HepG2 (cell line): ENCODE data around the gene RSAD1. TPM values are rescaled to one million over a fixed set of nuclear protein-coding genes. Genes with fewer than 3 reads are reported as not detected.

Source experiments
- DZIP1 ChIP-seq: sonication (generic); formaldehyde crosslinking; IDR thresholded peaks from 2 replicates; pipeline ENCODE4 v1.5.0; 2020; ENCODE audit warnings: mild to moderate bottlenecking, missing genetic modification reagents
- EHMT2 ChIP-seq: fragments of 200-600 bp; sonication (generic); IDR thresholded peaks from 2 replicates; pipeline ENCODE4 v1.7.0; 2017; ENCODE audit warnings: antibody characterized with exemption, low read depth, low read length, borderline replicate concordance
- HNF1A ChIP-seq, 2 experiments: sonication (generic) in 1 of 2; formaldehyde crosslinking in 1 of 2; IDR thresholded peaks; 2 replicates each; pipeline versions ENCODE4 v1.4.0 to v1.6.1; 2016 to 2020; ENCODE audit warnings: borderline replicate concordance in 1 of 2, low read depth in 1 of 2, mild to moderate bottlenecking in 1 of 2, missing genetic modification reagents in 1 of 2
- HNF1B ChIP-seq: sonication (generic); formaldehyde crosslinking; IDR thresholded peaks from 2 replicates; pipeline ENCODE4 v1.5.1; 2020; ENCODE audit warnings: mild to moderate bottlenecking, moderate library complexity, missing genetic modification reagents
- POLR2G ChIP-seq: fragments of 200-400 bp; formaldehyde crosslinking; IDR thresholded peaks from 2 replicates; pipeline ENCODE4 v1.6.1; 2018; ENCODE audit warnings: mild to moderate bottlenecking, low read depth, low read length, moderate library complexity
- SNAPC2 ChIP-seq: sonication (generic); formaldehyde crosslinking; IDR thresholded peaks from 2 replicates; pipeline ENCODE4 v1.8.1; 2022; ENCODE audit warnings: mild to moderate bottlenecking, missing genetic modification reagents
- SOX13 ChIP-seq, 3 experiments: fragments of 450-650 bp in 1 of 3; sonication (generic) in 1 of 3; formaldehyde crosslinking in 1 of 3; IDR thresholded peaks in 2 of 3; conservative IDR thresholded peaks in 1 of 3; 2 replicates each; pipeline versions ENCODE4 v1.5.0 to v1.6.1; 2016 to 2020; ENCODE audit warnings: antibody characterized with exemption in 1 of 3, mild to moderate bottlenecking in 1 of 3, missing compliant biosample characterization in 1 of 3, missing genetic modification reagents in 1 of 3, moderate library complexity in 1 of 3
- SRSF9 ChIP-seq: fragments of 200-400 bp; formaldehyde crosslinking; IDR thresholded peaks from 2 replicates; pipeline ENCODE4 v1.6.1; 2018; ENCODE audit warnings: borderline replicate concordance, mild to moderate bottlenecking, low read depth, low read length; ENCODE audit not compliant: insufficient read depth, poor library complexity, severe bottlenecking
- TEAD2 ChIP-seq: sonication (generic); formaldehyde crosslinking; IDR thresholded peaks from 2 replicates; pipeline ENCODE4 v1.9.0; 2021; ENCODE audit warnings: missing genetic modification reagents
- TGIF2 ChIP-seq: IDR thresholded peaks from 2 replicates; pipeline ENCODE4 v1.6.1; 2016; ENCODE audit warnings: control low read depth, missing compliant biosample characterization
- XRCC5 ChIP-seq: fragments of 200-400 bp; formaldehyde crosslinking; optimal IDR thresholded peaks from 2 replicates; pipeline ENCODE3; 2017; ENCODE audit warnings: mild to moderate bottlenecking, low read length
- ZFP1 ChIP-seq: IDR thresholded peaks from 2 replicates; pipeline ENCODE4 v1.6.1; 2016
- ZGPAT ChIP-seq: IDR thresholded peaks from 2 replicates; pipeline ENCODE4 v1.6.1; 2016; ENCODE audit warnings: mild to moderate bottlenecking
- ZNF510 ChIP-seq: sonication (generic); formaldehyde crosslinking; IDR thresholded peaks from 2 replicates; pipeline ENCODE4 v1.4.0; 2020; ENCODE audit warnings: low read depth, mild to moderate bottlenecking, missing genetic modification reagents
- polyA plus RNA-seq, 8 experiments: library from polyadenylated mRNA; depleted of rRNA in 3 of 8; stranded (reverse) in 7 of 8; unstranded in 1 of 8; fragments of >200 nt; fragmentation: Illumina TruSeq in 4 of 8; extraction: Trizol in 4 of 8; gene quantifications; 2 replicates each; pipeline versions ENCODE4 v1.2.1 to v1.2.3, GENCODE V29; 2011 to 2016; ENCODE audit warnings: low read depth in 4 of 8, missing spikeins in 1 of 8, mixed read lengths in 1 of 8; ENCODE audit not compliant: insufficient read depth in 1 of 8
- total RNA-seq, 5 experiments: library from RNA; depleted of rRNA; stranded (reverse); fragments of >200 nt; fragmentation: Illumina TruSeq; extraction: Trizol; gene quantifications; 2 replicates each; pipeline ENCODE4 v1.2.3, GENCODE V29; 2016; ENCODE audit warnings: low read depth in 1 of 5

Gene RSAD1
- total and polyA plus RNA-seq, 2 of the 13 experiments (the other 11 are each of a cell fraction or from before 2014, with no cell fraction given): 22.7 to 27.7 TPM

GRCh38 chr17:50534222-50534978 lies 55.7 kb downstream of the RSAD1 start (continued):
- TF ChIP-seq HNF1A (IDR thresholded peaks at IDR 0.05; ENCODE audit: low read depth) (no peak), HNF1A (CRISPR knock-in tag; IDR thresholded peaks at IDR 0.05; ENCODE audit: borderline replicate concordance) (no peak), SRSF9 (no peak), ZGPAT (CRISPR knock-in tag) (no peak), DZIP1 (CRISPR knock-in tag) (no peak), ZNF510 (CRISPR knock-in tag) (no peak), POLR2G (no peak), ZFP1 (no peak), SNAPC2 (no peak), SOX13 (IDR thresholded peaks at IDR 0.05) (no peak), SOX13 (CRISPR knock-in tag; conservative IDR thresholded peaks at IDR 0.05 in 1 of 2, IDR thresholded peaks at IDR 0.05 in 1 of 2) (no peak), XRCC5 (peak; percentile 61), HNF1B (CRISPR knock-in tag) (no peak), TGIF2 (CRISPR knock-in tag) (no peak), TEAD2 (CRISPR knock-in tag) (no peak), EHMT2 (no peak)
